AG10803 (cell line): ENCODE measurements around the gene CLPTM1.

Experiments
- DNase-seq: peaks from one replicate; pipeline ENCODE4 v3.0.0; 2010; ENCODE audit warnings: low read depth
- H3K4me3 ChIP-seq: 2 replicates; pipeline ENCODE4 v1.5.1; 2011; ENCODE audit warnings: mild to moderate bottlenecking, low read length, control low read depth
- TF ChIP-seq, protein P1 (sequence below): conservative IDR thresholded peaks from 2 replicates; pipeline ENCODE4 v1.5.1; 2011; ENCODE audit warnings: mild to moderate bottlenecking, low read length, control low read depth, inconsistent platforms

The CLPTM1 gene

DNA sequence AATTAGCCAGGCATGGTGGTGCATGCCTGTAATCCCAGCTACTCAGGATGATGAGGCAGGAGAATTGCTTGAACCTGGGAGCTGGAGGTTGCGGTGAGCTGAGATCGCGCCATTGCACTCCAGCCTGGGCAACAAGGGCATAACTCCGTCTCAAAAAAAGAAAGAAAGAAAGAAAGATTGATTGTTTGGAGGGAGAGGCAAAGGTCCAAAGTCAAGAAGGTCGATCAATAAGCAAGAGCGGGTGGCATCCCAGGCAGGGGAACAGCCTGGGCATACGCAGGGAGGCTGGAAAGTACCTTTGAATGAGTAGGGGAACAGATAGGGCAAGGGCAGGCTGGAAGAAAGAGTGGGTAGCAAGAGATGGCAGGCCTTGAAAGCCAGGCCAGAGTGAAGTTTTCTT, 25.1 kb upstream of the CLPTM1 start:
- TF ChIP-seq, protein P1, sequence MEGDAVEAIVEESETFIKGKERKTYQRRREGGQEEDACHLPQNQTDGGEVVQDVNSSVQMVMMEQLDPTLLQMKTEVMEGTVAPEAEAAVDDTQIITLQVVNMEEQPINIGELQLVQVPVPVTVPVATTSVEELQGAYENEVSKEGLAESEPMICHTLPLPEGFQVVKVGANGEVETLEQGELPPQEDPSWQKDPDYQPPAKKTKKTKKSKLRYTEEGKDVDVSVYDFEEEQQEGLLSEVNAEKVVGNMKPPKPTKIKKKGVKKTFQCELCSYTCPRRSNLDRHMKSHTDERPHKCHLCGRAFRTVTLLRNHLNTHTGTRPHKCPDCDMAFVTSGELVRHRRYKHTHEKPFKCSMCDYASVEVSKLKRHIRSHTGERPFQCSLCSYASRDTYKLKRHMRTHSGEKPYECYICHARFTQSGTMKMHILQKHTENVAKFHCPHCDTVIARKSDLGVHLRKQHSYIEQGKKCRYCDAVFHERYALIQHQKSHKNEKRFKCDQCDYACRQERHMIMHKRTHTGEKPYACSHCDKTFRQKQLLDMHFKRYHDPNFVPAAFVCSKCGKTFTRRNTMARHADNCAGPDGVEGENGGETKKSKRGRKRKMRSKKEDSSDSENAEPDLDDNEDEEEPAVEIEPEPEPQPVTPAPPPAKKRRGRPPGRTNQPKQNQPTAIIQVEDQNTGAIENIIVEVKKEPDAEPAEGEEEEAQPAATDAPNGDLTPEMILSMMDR: no peak
- no peak overlapping the region for H3K4me3 ChIP-seq
- DNase-seq: no peak

DNA sequence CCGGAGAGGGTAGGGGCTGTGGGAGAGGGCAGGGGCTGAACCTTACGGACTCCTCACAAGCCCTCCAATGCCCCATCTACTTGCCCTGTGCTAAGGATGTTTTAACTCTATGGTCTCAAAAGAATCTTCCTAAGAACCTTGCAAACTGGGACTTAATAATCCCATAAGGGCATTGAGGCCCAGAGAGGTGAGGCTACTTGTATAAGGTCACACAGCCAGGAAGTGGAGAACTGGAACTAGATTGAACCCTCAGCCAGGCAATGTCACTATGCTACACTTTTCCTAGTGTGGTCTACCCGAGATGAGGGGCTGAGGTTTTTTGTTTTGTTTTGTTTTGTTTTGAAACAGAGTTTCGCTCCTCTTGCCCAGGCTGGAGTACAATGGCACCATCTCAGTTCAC, 23.6 kb upstream of the CLPTM1 start:
- no peak overlapping the region for H3K4me3 ChIP-seq
- no peak for DNase-seq
- TF ChIP-seq, protein P1: no peak

DNA sequence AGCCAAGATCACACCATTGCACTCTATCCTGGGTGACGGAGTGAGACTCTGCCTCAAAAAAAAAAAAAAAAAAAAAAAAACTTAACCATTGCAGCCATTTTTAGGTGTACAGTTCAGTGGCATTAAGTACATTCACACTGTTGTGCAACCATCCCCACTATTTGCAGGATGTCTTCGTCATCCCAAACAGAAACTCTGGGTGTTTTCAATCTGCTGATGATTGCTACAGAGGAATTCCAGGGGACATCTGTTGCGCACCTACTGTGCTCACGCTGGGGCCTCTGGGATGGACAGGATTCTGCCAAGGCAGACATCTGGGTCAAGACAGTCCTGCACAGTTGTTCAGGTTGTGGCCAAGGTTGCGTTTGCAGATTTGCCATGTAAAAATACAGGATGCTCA, 15.5 kb upstream of the CLPTM1 start:
- H3K4me3 ChIP-seq: no peak overlapping the region
- peak; percentile 11 for DNase-seq
- TF ChIP-seq, protein P1: no peak

DNA sequence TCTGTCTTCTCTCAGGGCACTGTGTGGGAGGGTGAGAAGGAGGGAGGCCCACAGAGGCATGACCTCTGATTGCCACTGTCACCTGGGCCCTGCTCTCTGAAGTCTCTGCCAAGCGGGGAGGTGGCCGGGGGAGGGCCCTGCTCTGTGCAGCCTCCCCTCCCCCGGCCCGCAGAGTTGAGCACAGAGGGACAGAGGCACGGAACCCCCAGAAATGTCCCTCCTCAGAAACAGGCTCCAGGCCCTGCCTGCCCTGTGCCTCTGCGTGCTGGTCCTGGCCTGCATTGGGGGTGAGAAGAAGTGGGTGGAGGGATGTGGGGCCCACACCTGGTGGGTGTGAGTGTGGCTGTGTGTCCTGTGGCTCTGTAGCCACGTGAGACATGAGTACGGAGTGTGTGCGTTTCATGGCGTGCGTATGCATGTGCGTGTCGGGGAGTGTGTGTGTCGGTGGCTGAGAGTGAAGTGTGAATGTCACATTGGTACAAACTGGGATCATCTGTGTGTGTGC, 13.1 kb upstream of the CLPTM1 start, which contains the start of gene APOC4:
TSS of gene APOC4 (plus strand) at position 171 of the 505 bp plus-strand sequence. CDS start at position 212, 41 bp downstream.
- H3K4me3 ChIP-seq: no peak within 1 kb of the TSS
- TF ChIP-seq, protein P1: no peak
- no peak for DNase-seq

DNA sequence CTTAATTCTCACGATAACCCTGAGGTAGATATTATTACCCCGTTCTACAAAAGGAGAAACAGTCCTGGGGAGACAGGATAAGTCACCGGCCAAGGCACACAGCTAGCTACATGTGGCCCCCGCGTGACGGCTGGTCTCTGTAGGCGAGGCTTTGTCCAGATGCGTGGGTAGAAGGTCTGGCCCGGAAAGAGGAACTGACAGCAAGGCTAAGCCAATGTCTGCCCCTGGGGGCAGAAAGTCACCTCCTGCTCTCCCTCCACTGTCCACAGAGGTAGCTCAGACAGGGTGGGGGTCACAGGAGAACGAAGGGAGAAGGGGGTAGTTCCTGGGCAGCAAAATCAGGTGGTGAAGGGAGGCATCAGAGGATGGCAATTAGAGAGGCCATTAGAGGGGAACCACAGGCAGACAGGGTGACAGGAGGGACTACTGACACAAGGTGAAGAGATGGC, 11.4 kb upstream of the CLPTM1 start:
- H3K4me3 ChIP-seq: no peak overlapping the region
- DNase-seq: peak; percentile 13
- TF ChIP-seq, protein P1: no peak

DNA sequence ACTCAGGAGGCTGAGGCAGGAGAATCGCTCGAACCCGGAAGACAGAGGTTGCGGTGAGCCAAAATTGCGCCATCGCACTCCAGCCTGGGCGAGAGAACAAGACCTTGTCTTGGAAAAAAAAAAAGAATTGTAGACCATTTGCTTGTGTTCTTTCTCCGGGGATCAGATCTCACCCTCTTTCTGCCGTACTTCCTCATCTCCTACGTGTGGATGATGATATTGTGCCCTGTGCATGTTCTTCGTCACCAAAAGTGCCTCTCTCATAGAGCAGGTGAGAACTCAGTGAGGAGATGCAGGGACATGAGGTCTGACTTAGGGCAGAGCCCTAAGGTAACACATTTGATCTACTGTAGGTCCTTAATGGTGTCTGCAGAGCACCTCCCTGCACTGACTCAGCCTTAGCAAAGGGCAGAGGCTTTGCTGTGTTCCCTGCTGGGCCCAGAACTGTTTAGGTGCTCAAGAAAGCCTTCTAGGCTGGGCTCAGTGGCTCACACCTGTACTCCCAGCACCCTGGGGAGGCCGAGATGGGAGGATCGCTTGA, 8.1 kb upstream of the CLPTM1 start:
- TF ChIP-seq, protein P1: no peak
- H3K4me3 ChIP-seq: no peak overlapping the region
- no peak for DNase-seq

DNA sequence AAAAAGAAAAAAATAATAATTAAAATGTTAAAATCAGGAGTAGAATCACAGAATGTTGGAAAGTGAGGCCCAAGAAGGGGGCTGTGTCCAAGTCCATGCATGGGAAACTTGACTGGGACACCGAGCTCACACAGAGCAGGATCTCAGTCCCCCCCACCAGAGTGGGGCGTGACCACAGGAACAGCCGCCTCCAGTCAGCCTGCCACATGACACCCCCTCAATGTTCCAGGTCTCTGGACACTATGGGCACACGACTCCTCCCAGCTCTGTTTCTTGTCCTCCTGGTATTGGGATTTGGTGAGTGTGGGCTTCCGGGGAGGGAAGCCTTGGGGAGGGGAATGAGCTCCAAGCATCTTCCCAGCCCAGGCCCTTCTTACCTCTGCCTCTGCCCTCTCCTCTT, 6.9 kb upstream of the CLPTM1 start:
- TF ChIP-seq, protein P1: no peak
- no peak overlapping the region for H3K4me3 ChIP-seq
- DNase-seq: no peak
